Measurements from ENCODE around the gene SYT1. TPM values are rescaled to one million over a fixed set of nuclear protein-coding genes. Genes with fewer than 3 reads are reported as not detected.

SYT1 gene
- total and polyA plus RNA-seq, 11 donors: 0.08 to 0.86 (median 0.16) TPM; not detected in 6

DNA sequence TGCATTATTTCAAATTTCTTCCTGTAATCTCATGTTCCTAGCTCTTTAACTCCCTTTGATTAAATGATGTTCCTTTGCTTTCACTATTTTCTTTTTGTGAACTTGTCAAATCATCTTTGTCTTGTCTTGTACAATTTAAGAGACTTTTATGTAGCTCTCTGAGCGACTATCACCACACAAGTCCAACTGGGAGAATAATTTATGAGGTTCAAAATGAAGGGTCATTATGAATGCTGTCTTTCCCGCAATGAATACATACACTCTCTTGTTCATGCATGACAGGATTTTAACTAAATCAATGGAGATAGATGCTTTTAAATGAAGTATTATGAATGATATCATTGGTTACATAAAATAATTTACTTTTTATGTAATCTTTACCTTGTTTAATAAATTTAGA lies 418.8 kb downstream of the SYT1 start:
- H3K9me3 ChIP-seq: peaks cover 0 to 11% (median 0%) of the 10 kb centered on the region in 12 donors
- H3K27me3 ChIP-seq: no peaks in the 10 kb centered on the region
- ATAC-seq (no peak), DNase-seq (no peak)
- no peak overlapping the region for H3K27ac ChIP-seq
- 81 to 89% (median 87%) methylated on average over 2 of the region's 2 CpGs for WGBS, 4 donors
- no peak overlapping the region for H3K4me3 ChIP-seq
- H3K4me1 ChIP-seq: no peaks in the 10 kb centered on the region
- TF ChIP-seq POLR2A (IDR thresholded peaks at IDR 0.05): no peak
- TF ChIP-seq, protein P1, sequence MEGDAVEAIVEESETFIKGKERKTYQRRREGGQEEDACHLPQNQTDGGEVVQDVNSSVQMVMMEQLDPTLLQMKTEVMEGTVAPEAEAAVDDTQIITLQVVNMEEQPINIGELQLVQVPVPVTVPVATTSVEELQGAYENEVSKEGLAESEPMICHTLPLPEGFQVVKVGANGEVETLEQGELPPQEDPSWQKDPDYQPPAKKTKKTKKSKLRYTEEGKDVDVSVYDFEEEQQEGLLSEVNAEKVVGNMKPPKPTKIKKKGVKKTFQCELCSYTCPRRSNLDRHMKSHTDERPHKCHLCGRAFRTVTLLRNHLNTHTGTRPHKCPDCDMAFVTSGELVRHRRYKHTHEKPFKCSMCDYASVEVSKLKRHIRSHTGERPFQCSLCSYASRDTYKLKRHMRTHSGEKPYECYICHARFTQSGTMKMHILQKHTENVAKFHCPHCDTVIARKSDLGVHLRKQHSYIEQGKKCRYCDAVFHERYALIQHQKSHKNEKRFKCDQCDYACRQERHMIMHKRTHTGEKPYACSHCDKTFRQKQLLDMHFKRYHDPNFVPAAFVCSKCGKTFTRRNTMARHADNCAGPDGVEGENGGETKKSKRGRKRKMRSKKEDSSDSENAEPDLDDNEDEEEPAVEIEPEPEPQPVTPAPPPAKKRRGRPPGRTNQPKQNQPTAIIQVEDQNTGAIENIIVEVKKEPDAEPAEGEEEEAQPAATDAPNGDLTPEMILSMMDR (IDR thresholded peaks at IDR 0.05): no peak
- intact Hi-C loops (cut with DNase I): no loop called here
- H3K36me3 ChIP-seq: no peaks in the 10 kb centered on the region

DNA sequence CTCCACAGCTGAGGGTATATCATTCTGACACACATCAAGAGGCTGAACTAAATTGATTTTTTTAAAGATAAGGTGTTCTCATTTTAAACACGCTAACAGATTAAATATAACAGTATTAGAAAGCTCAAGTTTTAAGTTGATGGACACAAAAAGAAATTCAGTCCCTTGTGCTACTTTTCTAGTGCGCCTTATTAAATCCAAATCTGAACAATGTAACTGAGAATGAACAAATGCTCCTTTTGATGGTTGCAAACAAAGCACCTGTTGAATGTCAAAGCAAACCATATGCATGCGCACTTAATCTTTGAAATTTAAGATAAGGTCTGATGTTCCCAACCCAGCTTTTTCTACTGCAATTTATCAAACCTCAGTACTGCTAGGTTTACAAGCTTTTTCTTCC lies 424.3 kb downstream of the SYT1 start:
- Histone ChIP-seq H3K27me3 (no peaks in the 10 kb centered on the region), H3K4me1 (no peaks in the 10 kb centered on the region), H3K36me3 (no peaks in the 10 kb centered on the region), H3K9me3 (no peaks in the 10 kb centered on the region), H3K27ac (no peak overlapping the region), H3K4me3 (no peak overlapping the region)
- ATAC-seq (no peak), DNase-seq (no peak)
- TF ChIP-seq, protein P1 (IDR thresholded peaks at IDR 0.05): no peak
- TF ChIP-seq POLR2A (IDR thresholded peaks at IDR 0.05): no peak
- intact Hi-C loops (cut with DNase I): no loop called here
- 92 to 97% (median 95%) methylated on average over 3 of the region's 3 CpGs for WGBS, 4 donors

DNA sequence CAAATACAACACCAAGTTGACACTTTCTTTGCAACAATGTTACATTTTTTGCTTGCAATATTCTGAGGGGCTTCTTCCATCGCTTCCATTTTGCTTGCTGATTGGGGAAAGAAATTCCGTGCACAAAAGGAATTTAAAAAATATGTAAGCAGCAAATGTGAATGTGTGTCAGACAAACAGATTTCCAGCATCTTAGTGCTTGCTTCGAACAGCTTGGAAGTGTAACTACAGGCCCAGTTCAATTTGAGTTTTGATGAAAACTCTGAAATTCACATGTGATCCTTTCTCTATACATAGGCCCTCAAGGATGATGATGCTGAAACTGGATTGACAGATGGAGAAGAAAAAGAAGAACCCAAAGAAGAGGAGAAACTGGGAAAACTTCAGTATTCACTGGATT lies 427.1 kb downstream of the SYT1 start:
- H3K9me3 ChIP-seq: no peaks in the 10 kb centered on the region
- DNase-seq: no peak
- H3K27ac ChIP-seq: no peak overlapping the region
- no peaks in the 10 kb centered on the region for H3K4me1 ChIP-seq
- ATAC-seq: no peak
- TF ChIP-seq POLR2A (IDR thresholded peaks at IDR 0.05): no peak
- TF ChIP-seq, protein P1 (IDR thresholded peaks at IDR 0.05): no peak
- no peaks in the 10 kb centered on the region for H3K36me3 ChIP-seq
- H3K4me3 ChIP-seq: no peak overlapping the region
- 72 to 85% (median 76%) methylated on average over 3 of the region's 3 CpGs for WGBS, 4 donors
- no peaks in the 10 kb centered on the region for H3K27me3 ChIP-seq
- intact Hi-C loops (cut with DNase I): loop anchor here in 1 of 10 donors (10.0 kb wide), 1 partner anchor 57 kb away; no protein-coding TSS in a partner anchor

DNA sequence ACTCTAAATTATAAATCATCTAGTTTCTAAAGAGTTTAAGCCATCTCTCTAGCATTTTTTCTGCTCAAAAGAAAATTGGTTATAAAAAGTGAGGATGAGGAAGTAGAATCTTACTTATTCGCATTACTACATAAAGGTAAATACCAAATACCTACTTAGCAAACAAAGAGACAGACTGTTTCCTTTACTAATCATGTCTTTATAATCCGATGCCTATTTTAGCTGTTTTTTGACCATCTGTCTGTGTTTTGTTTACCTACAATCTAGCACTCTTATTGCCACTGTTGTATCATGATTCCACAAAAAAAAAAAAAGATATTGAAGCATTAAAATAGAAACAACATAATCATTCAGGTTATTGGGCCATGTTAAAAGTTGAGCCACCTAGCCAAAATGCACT lies 430.0 kb downstream of the SYT1 start:
- ATAC-seq: no peak
- 86 to 92% (median 89%) methylated on average over 2 of the region's 2 CpGs for WGBS, 4 donors
- Histone ChIP-seq H3K27me3 (no peaks in the 10 kb centered on the region), H3K27ac (no peak overlapping the region), H3K9me3 (no peaks in the 10 kb centered on the region), H3K4me1 (no peaks in the 10 kb centered on the region), H3K36me3 (no peaks in the 10 kb centered on the region), H3K4me3 (no peak overlapping the region)
- TF ChIP-seq, protein P1 (IDR thresholded peaks at IDR 0.05): no peak
- TF ChIP-seq POLR2A (IDR thresholded peaks at IDR 0.05): no peak
- DNase-seq: no peak
- intact Hi-C loops (cut with DNase I): loop anchor here in 1 of 10 donors (10.0 kb wide), 1 partner anchor 60 kb away; no protein-coding TSS in a partner anchor
